Measurements from ENCODE around the gene AKAP6. TPM values are rescaled to one million over a fixed set of nuclear protein-coding genes. Genes with fewer than 3 reads are reported as not detected.

The AKAP6 gene
- total and polyA plus RNA-seq, 2 of the 8 experiments (the other 6 are each of a cell fraction or from before 2014, with no cell fraction given) = 0.09 to 0.89 TPM

- TF ChIP-seq, protein P1, sequence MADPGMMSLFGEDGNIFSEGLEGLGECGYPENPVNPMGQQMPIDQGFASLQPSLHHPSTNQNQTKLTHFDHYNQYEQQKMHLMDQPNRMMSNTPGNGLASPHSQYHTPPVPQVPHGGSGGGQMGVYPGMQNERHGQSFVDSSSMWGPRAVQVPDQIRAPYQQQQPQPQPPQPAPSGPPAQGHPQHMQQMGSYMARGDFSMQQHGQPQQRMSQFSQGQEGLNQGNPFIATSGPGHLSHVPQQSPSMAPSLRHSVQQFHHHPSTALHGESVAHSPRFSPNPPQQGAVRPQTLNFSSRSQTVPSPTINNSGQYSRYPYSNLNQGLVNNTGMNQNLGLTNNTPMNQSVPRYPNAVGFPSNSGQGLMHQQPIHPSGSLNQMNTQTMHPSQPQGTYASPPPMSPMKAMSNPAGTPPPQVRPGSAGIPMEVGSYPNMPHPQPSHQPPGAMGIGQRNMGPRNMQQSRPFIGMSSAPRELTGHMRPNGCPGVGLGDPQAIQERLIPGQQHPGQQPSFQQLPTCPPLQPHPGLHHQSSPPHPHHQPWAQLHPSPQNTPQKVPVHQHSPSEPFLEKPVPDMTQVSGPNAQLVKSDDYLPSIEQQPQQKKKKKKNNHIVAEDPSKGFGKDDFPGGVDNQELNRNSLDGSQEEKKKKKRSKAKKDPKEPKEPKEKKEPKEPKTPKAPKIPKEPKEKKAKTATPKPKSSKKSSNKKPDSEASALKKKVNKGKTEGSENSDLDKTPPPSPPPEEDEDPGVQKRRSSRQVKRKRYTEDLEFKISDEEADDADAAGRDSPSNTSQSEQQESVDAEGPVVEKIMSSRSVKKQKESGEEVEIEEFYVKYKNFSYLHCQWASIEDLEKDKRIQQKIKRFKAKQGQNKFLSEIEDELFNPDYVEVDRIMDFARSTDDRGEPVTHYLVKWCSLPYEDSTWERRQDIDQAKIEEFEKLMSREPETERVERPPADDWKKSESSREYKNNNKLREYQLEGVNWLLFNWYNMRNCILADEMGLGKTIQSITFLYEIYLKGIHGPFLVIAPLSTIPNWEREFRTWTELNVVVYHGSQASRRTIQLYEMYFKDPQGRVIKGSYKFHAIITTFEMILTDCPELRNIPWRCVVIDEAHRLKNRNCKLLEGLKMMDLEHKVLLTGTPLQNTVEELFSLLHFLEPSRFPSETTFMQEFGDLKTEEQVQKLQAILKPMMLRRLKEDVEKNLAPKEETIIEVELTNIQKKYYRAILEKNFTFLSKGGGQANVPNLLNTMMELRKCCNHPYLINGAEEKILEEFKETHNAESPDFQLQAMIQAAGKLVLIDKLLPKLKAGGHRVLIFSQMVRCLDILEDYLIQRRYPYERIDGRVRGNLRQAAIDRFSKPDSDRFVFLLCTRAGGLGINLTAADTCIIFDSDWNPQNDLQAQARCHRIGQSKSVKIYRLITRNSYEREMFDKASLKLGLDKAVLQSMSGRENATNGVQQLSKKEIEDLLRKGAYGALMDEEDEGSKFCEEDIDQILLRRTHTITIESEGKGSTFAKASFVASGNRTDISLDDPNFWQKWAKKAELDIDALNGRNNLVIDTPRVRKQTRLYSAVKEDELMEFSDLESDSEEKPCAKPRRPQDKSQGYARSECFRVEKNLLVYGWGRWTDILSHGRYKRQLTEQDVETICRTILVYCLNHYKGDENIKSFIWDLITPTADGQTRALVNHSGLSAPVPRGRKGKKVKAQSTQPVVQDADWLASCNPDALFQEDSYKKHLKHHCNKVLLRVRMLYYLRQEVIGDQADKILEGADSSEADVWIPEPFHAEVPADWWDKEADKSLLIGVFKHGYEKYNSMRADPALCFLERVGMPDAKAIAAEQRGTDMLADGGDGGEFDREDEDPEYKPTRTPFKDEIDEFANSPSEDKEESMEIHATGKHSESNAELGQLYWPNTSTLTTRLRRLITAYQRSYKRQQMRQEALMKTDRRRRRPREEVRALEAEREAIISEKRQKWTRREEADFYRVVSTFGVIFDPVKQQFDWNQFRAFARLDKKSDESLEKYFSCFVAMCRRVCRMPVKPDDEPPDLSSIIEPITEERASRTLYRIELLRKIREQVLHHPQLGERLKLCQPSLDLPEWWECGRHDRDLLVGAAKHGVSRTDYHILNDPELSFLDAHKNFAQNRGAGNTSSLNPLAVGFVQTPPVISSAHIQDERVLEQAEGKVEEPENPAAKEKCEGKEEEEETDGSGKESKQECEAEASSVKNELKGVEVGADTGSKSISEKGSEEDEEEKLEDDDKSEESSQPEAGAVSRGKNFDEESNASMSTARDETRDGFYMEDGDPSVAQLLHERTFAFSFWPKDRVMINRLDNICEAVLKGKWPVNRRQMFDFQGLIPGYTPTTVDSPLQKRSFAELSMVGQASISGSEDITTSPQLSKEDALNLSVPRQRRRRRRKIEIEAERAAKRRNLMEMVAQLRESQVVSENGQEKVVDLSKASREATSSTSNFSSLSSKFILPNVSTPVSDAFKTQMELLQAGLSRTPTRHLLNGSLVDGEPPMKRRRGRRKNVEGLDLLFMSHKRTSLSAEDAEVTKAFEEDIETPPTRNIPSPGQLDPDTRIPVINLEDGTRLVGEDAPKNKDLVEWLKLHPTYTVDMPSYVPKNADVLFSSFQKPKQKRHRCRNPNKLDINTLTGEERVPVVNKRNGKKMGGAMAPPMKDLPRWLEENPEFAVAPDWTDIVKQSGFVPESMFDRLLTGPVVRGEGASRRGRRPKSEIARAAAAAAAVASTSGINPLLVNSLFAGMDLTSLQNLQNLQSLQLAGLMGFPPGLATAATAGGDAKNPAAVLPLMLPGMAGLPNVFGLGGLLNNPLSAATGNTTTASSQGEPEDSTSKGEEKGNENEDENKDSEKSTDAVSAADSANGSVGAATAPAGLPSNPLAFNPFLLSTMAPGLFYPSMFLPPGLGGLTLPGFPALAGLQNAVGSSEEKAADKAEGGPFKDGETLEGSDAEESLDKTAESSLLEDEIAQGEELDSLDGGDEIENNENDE (IDR thresholded peaks at IDR 0.05; ENCODE audit: insufficient replicate concordance, low read length) = no peak
- TF ChIP-seq CBX8 (IDR thresholded peaks at IDR 0.05; ENCODE audit: borderline replicate concordance, low read depth, low read length) (no peak), TEAD4 (IDR thresholded peaks at IDR 0.05; ENCODE audit: low read depth, low read length) (no peak), CEBPB (IDR thresholded peaks at IDR 0.05; ENCODE audit: low read depth, low read length) (no peak), CREB1 (IDR thresholded peaks at IDR 0.05) (no peak), EZH2 (IDR thresholded peaks at IDR 0.05; ENCODE audit: low read depth, low read length, severe bottlenecking) (no peak), SAP30 (IDR thresholded peaks at IDR 0.05; ENCODE audit: insufficient read depth, insufficient replicate concordance, low read length) (no peak), RFX5 (IDR thresholded peaks at IDR 0.05; ENCODE audit: borderline replicate concordance, low read depth, low read length) (no peak), BRCA1 (IDR thresholded peaks at IDR 0.05; ENCODE audit: low read depth, low read length) (no peak), BACH1 (IDR thresholded peaks at IDR 0.05; ENCODE audit: low read length) (no peak)
- TF ChIP-seq, protein P2, sequence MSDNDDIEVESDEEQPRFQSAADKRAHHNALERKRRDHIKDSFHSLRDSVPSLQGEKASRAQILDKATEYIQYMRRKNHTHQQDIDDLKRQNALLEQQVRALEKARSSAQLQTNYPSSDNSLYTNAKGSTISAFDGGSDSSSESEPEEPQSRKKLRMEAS (IDR thresholded peaks at IDR 0.05) = no peak
Measured at GRCh38 chr14:32509632-32510187, 180.6 kb downstream of the AKAP6 start (continued).
